Activated CD8-positive, alpha-beta memory T cell treated with anti-CD3 and anti-CD28 coated beads, Interleukin-2, amount 50 U/mL, for 4 hours (primary cell): ENCODE measurements around the gene EPN2.

Experiments used
- DNase-seq: peaks from one replicate; pipeline ENCODE4 v3.0.0-alpha.2; 2020

The EPN2 gene

DNA sequence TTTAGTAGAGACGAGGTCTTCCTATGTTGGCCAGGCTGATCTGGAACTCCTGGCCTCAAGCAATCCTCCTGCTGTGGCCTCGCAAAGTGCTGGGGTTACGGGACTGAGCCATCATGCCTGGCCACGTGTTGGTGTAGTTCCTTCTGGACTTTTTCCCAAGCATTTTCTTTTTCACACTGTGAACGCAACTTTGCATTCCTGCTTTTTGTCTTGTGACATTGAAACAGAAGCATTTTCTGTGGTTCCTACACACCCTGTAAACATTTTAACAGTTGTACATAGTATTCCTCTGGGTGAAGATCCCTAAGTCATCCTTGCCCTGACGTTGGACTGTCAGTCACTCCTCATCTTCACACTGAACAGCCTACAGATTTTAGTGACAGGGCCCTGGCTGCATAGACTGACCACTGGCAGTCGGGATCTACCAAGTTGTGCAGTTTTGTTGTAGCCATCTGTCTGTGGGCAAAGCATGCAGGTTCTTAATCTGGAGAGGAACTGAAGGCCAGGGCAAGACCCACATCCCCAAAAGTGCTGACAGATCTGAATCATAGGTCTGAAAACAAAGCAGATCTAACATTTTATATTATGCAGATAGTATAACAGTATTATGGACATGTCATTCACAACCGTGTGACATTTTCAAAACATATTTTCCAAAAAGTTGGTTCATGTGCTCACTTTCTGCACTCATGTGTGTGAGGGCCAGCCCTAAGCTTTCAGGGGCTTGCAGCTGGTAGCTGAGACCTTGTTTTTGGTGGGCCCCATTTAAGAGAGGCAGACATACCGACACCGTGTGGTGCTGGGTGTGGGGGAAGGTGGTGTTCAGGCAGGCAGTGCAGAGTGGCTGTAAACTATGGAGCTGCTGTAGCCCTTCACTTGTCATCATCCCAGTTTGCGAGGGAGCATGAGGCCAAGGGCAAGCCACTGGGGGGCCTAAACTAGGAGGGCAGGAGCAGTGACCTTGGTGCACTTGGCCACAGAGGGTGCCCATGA is 59.9 kb downstream of the EPN2 start:
- DNase-seq, result no peak

DNA sequence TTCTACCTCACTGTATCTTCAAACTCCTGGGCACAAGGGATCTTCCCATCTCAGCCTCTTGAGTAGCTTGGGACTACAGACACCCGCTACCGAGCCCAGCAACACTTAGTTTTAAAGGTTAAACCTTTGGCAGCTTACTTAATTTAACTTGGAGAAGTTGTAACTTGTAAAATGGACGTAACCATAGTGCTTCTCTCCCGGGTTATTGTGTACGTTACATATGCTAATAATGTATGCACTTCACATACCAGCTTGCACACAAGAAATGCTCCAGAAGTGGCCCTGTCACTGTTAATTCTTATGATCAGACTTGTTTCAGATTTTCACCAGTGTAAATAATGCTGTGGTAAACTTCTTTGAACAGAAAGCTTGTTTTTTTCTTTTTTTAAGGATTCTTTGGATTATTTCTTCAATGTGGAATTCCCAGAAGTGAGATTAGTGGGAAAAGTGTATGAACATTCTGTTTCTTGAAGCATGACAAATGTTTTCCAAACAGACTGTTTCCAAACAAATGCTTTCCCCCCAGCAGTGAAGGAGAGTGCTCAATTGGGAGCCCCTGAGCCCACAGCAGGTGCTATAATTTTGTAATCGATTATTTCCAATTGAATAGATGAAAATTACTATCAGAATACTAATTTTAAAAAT is 61.5 kb downstream of the EPN2 start:
- no peak for DNase-seq

DNA sequence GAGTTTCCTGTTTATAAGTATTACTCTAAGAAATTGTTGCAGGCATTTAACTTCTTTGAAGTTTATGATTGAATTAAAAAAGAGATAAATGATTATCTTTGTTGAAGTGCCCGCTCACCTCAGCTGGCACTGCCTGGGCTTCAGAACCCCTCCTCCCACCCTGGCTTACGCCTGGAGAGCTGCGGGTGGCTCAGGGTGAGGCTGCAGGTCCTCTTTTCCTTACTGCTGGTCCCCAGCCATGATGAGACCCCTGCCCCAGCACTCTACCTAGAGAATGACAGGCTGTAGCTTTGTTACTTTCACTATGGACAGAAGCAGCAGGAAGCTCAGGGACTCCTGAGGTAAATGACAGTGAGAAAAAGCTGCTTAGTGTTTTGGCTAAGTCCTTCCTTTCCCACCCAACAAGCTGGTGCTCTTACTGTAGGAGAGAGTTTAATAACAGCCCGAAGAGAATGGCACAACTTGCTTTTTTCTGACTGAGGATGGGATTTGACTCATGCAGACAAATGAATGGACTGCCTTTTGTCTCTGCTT is 62.1 kb downstream of the EPN2 start:
- DNase-seq, result no peak

- no peak for DNase-seq
Measured at GRCh38 chr17:19299866-19300265, 62.7 kb downstream of the EPN2 start.

- DNase-seq, result no peak
Measured at GRCh38 chr17:19301274-19301951, 64.2 kb downstream of the EPN2 start.

DNA sequence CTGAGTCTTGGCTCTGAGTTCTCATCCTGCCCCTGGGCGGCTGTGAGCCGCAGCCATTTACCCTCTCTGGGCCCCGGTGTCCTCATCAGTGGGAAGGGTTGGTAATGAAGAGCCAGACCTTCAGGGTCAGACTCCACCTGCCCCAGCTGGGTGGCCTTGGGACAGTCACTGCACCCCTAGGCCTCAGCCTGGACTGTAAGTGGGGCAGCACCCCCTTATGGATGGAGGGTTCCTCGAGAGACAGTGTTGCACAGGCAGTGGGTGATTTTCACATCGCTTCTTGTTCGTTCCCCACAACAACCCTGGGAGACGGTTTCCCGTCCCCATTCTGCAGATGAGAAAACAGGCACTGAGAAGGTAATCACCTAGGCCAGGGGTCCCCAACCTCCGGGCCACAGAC is 64.8 kb downstream of the EPN2 start:
- no peak for DNase-seq

DNA sequence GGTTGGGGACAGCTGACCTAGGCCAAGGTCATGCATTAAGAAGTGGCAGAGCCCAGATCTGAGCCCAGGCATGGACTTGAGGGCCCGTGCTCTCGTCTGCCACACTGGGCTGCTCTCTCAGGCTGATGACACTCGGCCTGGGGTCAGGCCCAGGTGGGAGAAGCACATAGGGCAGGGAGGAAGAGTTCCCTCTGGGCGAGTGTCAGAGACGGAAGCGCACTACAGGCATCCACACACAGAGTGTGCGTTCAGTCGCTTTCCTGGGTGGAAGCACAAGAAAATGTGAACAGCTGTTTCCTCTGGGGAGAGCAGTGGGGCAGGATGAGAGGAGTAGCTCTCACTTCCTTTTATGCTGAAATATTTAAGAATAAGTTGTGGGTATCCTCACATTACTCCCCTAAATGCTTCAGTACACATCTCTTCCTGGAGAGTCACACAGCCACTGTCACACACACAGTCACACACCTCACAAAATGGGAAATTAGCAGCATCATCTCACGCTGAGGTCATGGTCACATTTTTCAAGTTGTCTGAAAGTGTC is 65.7 kb downstream of the EPN2 start:
- DNase-seq, result no peak

DNA sequence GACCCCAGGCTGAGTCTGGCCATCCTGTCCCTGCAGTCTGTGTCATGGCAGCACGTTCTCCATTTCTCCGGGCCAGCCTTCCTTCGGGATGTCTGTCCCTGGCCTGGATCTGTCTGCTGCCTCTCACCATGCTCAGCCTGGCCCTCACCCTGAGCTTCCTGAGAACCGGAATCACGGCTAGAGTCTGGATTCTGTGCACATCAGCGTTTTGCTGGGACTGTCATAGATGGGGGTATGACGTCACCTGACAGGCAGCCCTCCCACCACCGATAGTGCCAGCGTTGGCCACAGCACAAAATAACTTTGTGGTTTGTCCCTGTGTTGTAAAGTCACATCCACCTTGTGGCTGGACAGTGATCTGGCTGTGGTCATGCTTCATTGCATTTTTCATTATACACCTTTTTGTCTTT is 66.2 kb downstream of the EPN2 start:
- DNase-seq, result no peak

DNA sequence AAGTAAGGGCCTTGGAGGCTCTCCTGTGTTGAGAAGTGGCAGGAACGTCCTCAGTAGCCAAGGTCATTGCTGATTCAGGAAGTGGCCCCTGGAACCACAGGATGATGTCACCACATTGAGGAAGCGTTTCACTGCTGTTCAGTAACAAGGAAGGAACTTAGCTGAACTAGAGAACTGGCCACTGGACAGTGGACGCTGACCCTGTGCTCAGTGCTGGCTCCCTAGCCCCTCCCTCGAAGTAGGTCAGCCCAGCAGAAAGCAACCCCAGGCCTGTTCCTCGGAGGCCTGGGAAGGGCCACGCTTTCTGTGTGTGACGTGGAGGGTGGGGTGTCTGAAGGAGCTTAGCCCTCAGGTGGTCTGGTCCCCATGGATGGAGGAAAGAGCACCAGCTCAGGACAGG is 67.0 kb downstream of the EPN2 start:
- no peak for DNase-seq

GRCh38 chr17:19304751-19305150 is 67.6 kb downstream of the EPN2 start:
- no peak for DNase-seq

- no peak for DNase-seq
Measured at GRCh38 chr17:19305256-19305655, 68.1 kb downstream of the EPN2 start.

GRCh38 chr17:19305761-19306159 is 68.6 kb downstream of the EPN2 start:
- no peak for DNase-seq

DNA sequence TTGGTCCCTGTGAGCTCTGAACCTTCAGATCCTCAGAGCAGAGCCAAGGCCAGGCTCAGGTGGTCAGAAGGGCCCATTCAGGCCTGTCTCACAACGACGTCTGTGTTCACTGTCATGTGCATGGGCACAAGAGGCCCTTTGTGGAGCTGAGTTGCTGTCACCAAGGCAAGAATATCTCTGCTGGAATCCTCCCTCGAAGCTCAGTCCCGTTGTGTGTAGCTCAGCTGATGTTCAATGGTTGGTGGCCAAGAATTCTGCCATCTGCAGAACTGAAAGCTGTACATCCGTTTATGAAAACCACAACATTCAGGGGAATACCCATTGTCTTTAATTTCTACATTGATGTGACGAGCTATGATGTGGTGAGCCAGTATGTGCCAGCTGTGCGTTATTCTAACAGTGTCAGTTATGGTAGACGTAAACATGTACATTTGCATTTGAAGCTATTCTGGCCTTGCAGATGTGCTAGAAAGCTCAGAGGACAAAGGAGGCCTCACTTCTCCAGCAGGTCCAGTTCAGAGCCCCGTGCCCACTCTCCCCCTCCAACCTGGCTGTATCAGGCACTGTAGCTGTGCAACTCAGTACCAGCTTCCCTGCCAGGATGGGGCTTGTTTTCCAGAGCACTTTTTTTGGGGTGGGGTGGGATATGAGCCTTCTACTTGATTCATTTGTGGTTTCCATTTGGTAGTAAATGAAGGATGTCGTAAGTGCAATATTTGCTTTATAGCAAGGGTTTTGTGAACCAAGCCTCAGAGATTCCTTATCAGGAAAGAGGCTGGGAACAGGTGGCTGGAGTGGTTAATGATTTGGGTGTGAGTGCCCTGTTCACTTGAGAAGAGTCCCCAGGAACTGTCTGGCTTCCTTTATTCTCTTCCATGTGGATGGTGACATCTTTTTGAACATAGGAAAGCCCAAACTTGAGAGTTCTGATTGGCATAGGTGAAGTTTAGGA is 69.3 kb downstream of the EPN2 start:
- DNase-seq, result no peak

GRCh38 chr17:19307521-19307920 is 70.4 kb downstream of the EPN2 start:
- no peak for DNase-seq

- no peak for DNase-seq
Measured at GRCh38 chr17:19308398-19308797, 71.2 kb downstream of the EPN2 start.

- DNase-seq, result no peak
Measured at GRCh38 chr17:19309701-19310100, 72.5 kb downstream of the EPN2 start.

GRCh38 chr17:19310151-19310550 is 73.0 kb downstream of the EPN2 start:
- no peak for DNase-seq

GRCh38 chr17:19311016-19311415 is 73.8 kb downstream of the EPN2 start:
- DNase-seq, result no peak

DNA sequence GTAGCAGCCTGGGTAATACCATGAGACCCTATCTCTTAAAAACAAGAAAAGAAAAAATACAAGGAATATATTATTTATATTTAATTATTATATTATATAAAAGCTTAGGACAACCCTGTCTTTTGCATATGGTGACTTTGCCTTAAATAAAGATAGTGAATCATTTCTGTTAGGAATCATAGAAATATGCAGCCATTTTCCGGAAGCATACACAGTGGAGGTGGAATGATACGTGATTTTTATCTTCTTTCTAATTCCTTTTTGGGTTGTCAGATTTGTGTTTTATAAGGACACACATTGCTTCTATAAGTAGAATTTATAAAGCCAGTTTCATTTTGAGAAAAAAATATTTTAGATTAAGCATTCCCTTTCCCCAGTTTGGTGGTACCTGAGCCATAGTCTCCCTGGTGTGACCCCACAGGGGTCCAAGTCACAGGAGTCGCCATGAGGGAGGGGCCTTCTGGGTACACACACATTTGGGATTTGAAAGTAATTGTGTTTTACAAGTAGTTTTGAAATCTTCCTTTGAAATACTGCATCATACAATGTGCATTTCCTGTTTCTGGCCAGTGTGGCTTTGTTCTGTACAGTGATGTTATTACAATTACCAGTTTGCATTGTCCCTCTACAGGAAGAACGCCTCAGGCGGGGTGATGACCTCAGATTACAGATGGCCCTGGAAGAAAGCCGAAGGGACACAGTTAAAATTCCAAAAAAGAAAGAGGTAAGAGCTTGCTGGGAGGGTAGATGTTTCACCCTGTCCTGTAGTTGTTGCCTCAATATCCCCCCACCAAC is 74.5 kb downstream of the EPN2 start:
- no peak for DNase-seq

GRCh38 chr17:19312406-19312805 is 75.2 kb downstream of the EPN2 start:
- DNase-seq, result no peak
